Esophagus muscularis mucosa (tissue), 4 donors: ENCODE results near the gene IGF1R.

Source experiments
- EP300 ChIP-seq: sonication (generic); formaldehyde crosslinking; IDR thresholded peaks from one replicate; pipeline ENCODE4 v1.6.1; 2017; ENCODE audit warnings: antibody characterized with exemption
- POLR2A ChIP-seq: fragments of 450-650 bp; IDR thresholded peaks from one replicate; pipeline ENCODE4 v1.6.1; 2017; ENCODE audit warnings: antibody characterized with exemption, moderate library complexity, mild to moderate bottlenecking, low read depth
- POLR2AphosphoS5 ChIP-seq, 2 donors: sonication (generic); formaldehyde crosslinking; IDR thresholded peaks; one replicate each; pipeline ENCODE4 v1.6.1; 2017; ENCODE audit warnings: antibody characterized with exemption in 2 of 2
- TF ChIP-seq, protein P1 (sequence below), 3 experiments: fragments of 200-600 bp in 2 of 3; fragments of 450-650 bp in 1 of 3; sonication (generic) in 2 of 3; IDR thresholded peaks; one replicate each; pipeline ENCODE4 v1.5.1; 2017 to 2019; ENCODE audit warnings: antibody characterized with exemption in 3 of 3, mild to moderate bottlenecking in 2 of 3, moderate library complexity in 1 of 3

- TF ChIP-seq POLR2AphosphoS5 (IDR thresholded peaks at IDR 0.05): no peak
- no peak for TF ChIP-seq POLR2A
- TF ChIP-seq, protein P1, sequence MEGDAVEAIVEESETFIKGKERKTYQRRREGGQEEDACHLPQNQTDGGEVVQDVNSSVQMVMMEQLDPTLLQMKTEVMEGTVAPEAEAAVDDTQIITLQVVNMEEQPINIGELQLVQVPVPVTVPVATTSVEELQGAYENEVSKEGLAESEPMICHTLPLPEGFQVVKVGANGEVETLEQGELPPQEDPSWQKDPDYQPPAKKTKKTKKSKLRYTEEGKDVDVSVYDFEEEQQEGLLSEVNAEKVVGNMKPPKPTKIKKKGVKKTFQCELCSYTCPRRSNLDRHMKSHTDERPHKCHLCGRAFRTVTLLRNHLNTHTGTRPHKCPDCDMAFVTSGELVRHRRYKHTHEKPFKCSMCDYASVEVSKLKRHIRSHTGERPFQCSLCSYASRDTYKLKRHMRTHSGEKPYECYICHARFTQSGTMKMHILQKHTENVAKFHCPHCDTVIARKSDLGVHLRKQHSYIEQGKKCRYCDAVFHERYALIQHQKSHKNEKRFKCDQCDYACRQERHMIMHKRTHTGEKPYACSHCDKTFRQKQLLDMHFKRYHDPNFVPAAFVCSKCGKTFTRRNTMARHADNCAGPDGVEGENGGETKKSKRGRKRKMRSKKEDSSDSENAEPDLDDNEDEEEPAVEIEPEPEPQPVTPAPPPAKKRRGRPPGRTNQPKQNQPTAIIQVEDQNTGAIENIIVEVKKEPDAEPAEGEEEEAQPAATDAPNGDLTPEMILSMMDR (IDR thresholded peaks at IDR 0.05): no peak
- no peak for TF ChIP-seq EP300
These were observed 148.5 kb downstream of the IGF1R start for GRCh38 chr15:98796685-98797357.
